ENCODE data around the gene NDOR1. TPM values are rescaled to one million over a fixed set of nuclear protein-coding genes. Genes with fewer than 3 reads are reported as not detected.

NDOR1 gene
- total RNA-seq, 3 donors from 2014 or later (not counting 1 experiment from before 2014, with no cell fraction given) = 31.1 to 36.0 (median 31.9) TPM

GRCh38 chr9:137185921-137186320 lies 19.6 kb upstream of the NDOR1 start:
- DNase-seq (no peak), ATAC-seq (no peak)
- no peaks in the 10 kb centered on the region for H3K27me3 Mint-ChIP-seq (ENCODE audit: low read depth in 2 of 2)
- Histone ChIP-seq H3K9me3 (ENCODE audit: control insufficient read depth, insufficient read depth, low read length) (no peaks in the 10 kb centered on the region), H3K27ac (ENCODE audit: low read length) (no peak overlapping the region), H3K36me3 (ENCODE audit: control insufficient read depth, insufficient read depth, low read length) (peaks cover 56% of the 10 kb centered on the region), H3K27me3 (ENCODE audit: control insufficient read depth, insufficient read depth, low read length) (no peaks in the 10 kb centered on the region), H3K4me1 (ENCODE audit: control insufficient read depth, insufficient read depth, low read length) (peaks cover 43% of the 10 kb centered on the region), H3K4me3 (ENCODE audit: low read length) (no peak overlapping the region)
- no peaks in the 10 kb centered on the region for H3K9me3 Mint-ChIP-seq
- intact Hi-C loops (cut with micrococcal nuclease) = no loop called here
- H3K27ac Mint-ChIP-seq = no peak overlapping the region
- H3K36me3 Mint-ChIP-seq = no peaks in the 10 kb centered on the region
- no peak for TF ChIP-seq CTCF (IDR thresholded peaks at IDR 0.05)
- peaks cover 20 to 42% of the 10 kb centered on the region in 2 donors for H3K4me1 Mint-ChIP-seq
- WGBS (ENCODE audit: insufficient coverage) = 97% methylated on average over 19 of the region's 19 CpGs
- no peak overlapping the region for H3K4me3 Mint-ChIP-seq

GRCh38 chr9:137186385-137186784 lies 19.1 kb upstream of the NDOR1 start:
- H3K36me3 Mint-ChIP-seq = no peaks in the 10 kb centered on the region

GRCh38 chr9:137187386-137187785 lies 18.1 kb upstream of the NDOR1 start:
- DNase-seq (no peak), ATAC-seq (no peak)
- 88% methylated on average over 15 of the region's 15 CpGs for WGBS (ENCODE audit: insufficient coverage)
- Histone ChIP-seq H3K27me3 (ENCODE audit: control insufficient read depth, insufficient read depth, low read length) (no peaks in the 10 kb centered on the region), H3K4me1 (ENCODE audit: control insufficient read depth, insufficient read depth, low read length) (peaks cover 43% of the 10 kb centered on the region), H3K9me3 (ENCODE audit: control insufficient read depth, insufficient read depth, low read length) (no peaks in the 10 kb centered on the region), H3K4me3 (ENCODE audit: low read length) (peak overlapping the region; percentile 81), H3K36me3 (ENCODE audit: control insufficient read depth, insufficient read depth, low read length) (peaks cover 50% of the 10 kb centered on the region), H3K27ac (ENCODE audit: low read length) (no peak overlapping the region)
- H3K36me3 Mint-ChIP-seq = no peaks in the 10 kb centered on the region
- intact Hi-C loops (cut with micrococcal nuclease) = no loop called here
- TF ChIP-seq CTCF (IDR thresholded peaks at IDR 0.05) = no peak
- H3K4me3 Mint-ChIP-seq = peak overlapping the region; percentile 96
- H3K9me3 Mint-ChIP-seq = no peaks in the 10 kb centered on the region
- H3K4me1 Mint-ChIP-seq = peaks cover 20 to 44% of the 10 kb centered on the region in 2 donors
- no peaks in the 10 kb centered on the region for H3K27me3 Mint-ChIP-seq (ENCODE audit: low read depth in 2 of 2)
- peak overlapping the region; percentile 91 to 97 for H3K27ac Mint-ChIP-seq

More at GRCh38 chr9:137186385-137186784, 19.1 kb upstream of the NDOR1 start:
- no peaks in the 10 kb centered on the region for H3K9me3 Mint-ChIP-seq
- Histone ChIP-seq H3K4me1 (ENCODE audit: control insufficient read depth, insufficient read depth, low read length) (peaks cover 43% of the 10 kb centered on the region), H3K27ac (ENCODE audit: low read length) (no peak overlapping the region), H3K27me3 (ENCODE audit: control insufficient read depth, insufficient read depth, low read length) (no peaks in the 10 kb centered on the region), H3K4me3 (ENCODE audit: low read length) (no peak overlapping the region), H3K9me3 (ENCODE audit: control insufficient read depth, insufficient read depth, low read length) (no peaks in the 10 kb centered on the region), H3K36me3 (ENCODE audit: control insufficient read depth, insufficient read depth, low read length) (peaks cover 57% of the 10 kb centered on the region)
- H3K27me3 Mint-ChIP-seq (ENCODE audit: low read depth in 2 of 2) = no peaks in the 10 kb centered on the region
- ATAC-seq (no peak), DNase-seq (no peak)
- peaks cover 20 to 44% of the 10 kb centered on the region in 2 donors for H3K4me1 Mint-ChIP-seq
- 93% methylated on average over 6 of the region's 6 CpGs for WGBS (ENCODE audit: insufficient coverage)
- no peak overlapping the region for H3K4me3 Mint-ChIP-seq
- intact Hi-C loops (cut with micrococcal nuclease) = no loop called here
- TF ChIP-seq CTCF (IDR thresholded peaks at IDR 0.05) = no peak
- no peak overlapping the region for H3K27ac Mint-ChIP-seq

GRCh38 chr9:137188086-137188489 lies 17.4 kb upstream of the NDOR1 start:
- no peaks in the 10 kb centered on the region for H3K9me3 ChIP-seq (ENCODE audit: control insufficient read depth, insufficient read depth, low read length)
- Mint-ChIP-seq H3K36me3 (no peaks in the 10 kb centered on the region), H3K27me3 (ENCODE audit: low read depth in 2 of 2) (no peaks in the 10 kb centered on the region), H3K9me3 (no peaks in the 10 kb centered on the region), H3K4me1 (peaks cover 20 to 44% of the 10 kb centered on the region in 2 donors), H3K27ac (peak overlapping the region; percentile 91 to 97), H3K4me3 (peak overlapping the region; percentile 96)
- H3K27me3 ChIP-seq (ENCODE audit: control insufficient read depth, insufficient read depth, low read length) = no peaks in the 10 kb centered on the region
- intact Hi-C loops (cut with micrococcal nuclease) = loop anchor here (1.0 kb wide), 1 partner anchor 17 kb away; the partner anchor contains the start of genes NDOR1 and TMEM203
- ATAC-seq (peak; percentile 22 to 41 (median 38)), DNase-seq (no peak)
- peaks cover 43% of the 10 kb centered on the region for H3K36me3 ChIP-seq (ENCODE audit: control insufficient read depth, insufficient read depth, low read length)
- H3K4me1 ChIP-seq (ENCODE audit: control insufficient read depth, insufficient read depth, low read length) = peaks cover 43% of the 10 kb centered on the region
- WGBS (ENCODE audit: insufficient coverage) = under 1% methylated on average over 31 of the region's 31 CpGs
- peak overlapping the region; percentile 79 for H3K27ac ChIP-seq (ENCODE audit: low read length)
- H3K4me3 ChIP-seq (ENCODE audit: low read length) = peak overlapping the region; percentile 81
- no peak for TF ChIP-seq CTCF (IDR thresholded peaks at IDR 0.05)
